H1 (cell line): ENCODE results near the gene CDH19. TPM values are rescaled to one million over a fixed set of nuclear protein-coding genes. Genes with fewer than 3 reads are reported as not detected.

Experiments used
- CEBPB ChIP-seq: IDR thresholded peaks from 2 replicates; pipeline ENCODE4 v1.6.1; 2012; ENCODE audit warnings: low read depth, low read length
- EGR1 ChIP-seq: IDR thresholded peaks from 2 replicates; pipeline ENCODE4 v1.6.1; 2011; ENCODE audit warnings: low read depth, low read length, borderline replicate concordance
- POLR2AphosphoS5 ChIP-seq: IDR thresholded peaks from 2 replicates; pipeline ENCODE4 v1.6.1; 2011; ENCODE audit warnings: low read depth, low read length
- polyA plus RNA-seq, 7 experiments: library from polyadenylated mRNA; depleted of rRNA in 3 of 7; stranded (reverse) in 5 of 7; unstranded in 2 of 7; fragments of >200 nt in 5 of 7; fragments of 200-250 nt in 2 of 7; gene quantifications; 1 replicate in 5 of 7; 2 replicates in 1 of 7; 4 replicates in 1 of 7; pipeline versions ENCODE4 v1.2.1 to v1.2.3, GENCODE V29; 2011 to 2013; ENCODE audit warnings: missing spikeins in 2 of 7, mixed read lengths in 2 of 7
- total RNA-seq: library from RNA; stranded (reverse); fragmentation: NEBNext Ultra II Directional; extraction: Animal tissue kit (Norgen Biotek cat#: 25700); gene quantifications from 2 replicates; pipeline ENCODE4 v1.2.1, GENCODE V29; 2021

Gene CDH19
- total and polyA plus RNA-seq, 2 of the 8 experiments (the other 6 are each of a cell fraction or from before 2014, with no cell fraction given): not detected

GRCh38 chr18:66564236-66564635 is 39.7 kb downstream of the CDH19 start (continued):
- TF ChIP-seq EGR1 (no peak), CEBPB (no peak), POLR2AphosphoS5 (no peak)
